K562 (cell line): Measurements from ENCODE around the gene TNFAIP3. TPM values are rescaled to one million over a fixed set of nuclear protein-coding genes. Genes with fewer than 3 reads are reported as not detected.

Source experiments
- ATAC-seq: fragments of 200-7000 bp; cut with Tn5 transposase; 3 replicates; pipeline ENCODE4 v1.9.1; 2020; ENCODE audit warnings: moderate library complexity
- BruUV-seq: library from RNA; stranded (reverse); fragments of 400-500 nt; replicated peaks from 2 replicates; lab custom pipeline; 2021; lab: Mats Ljungman, UMichigan
- CTCF ChIA-PET: fragments of 300-600 bp; formaldehyde crosslinking; extraction: SDS; loops from one replicate; lab custom pipeline; 2021; ENCODE audit warnings: low intra/inter-chr PET ratio; lab: Yijun Ruan, JAX
- POLR2A ChIA-PET: fragments of 300-600, 350-650 bp; sonication (Branson Sonifier 250); formaldehyde crosslinking; extraction: SDS; loops from one replicate; lab custom pipeline; 2021; ENCODE audit warnings: antibody characterized with exemption, inconsistent platforms; lab: Yijun Ruan, JAX
- DNase-seq, 4 experiments: peaks; one replicate each; pipeline versions ENCODE4 v3.0.0 to v3.0.0-alpha.2; 2011 to 2018; ENCODE audit warnings: low spot score in 3 of 4, mixed read lengths in 3 of 4; ENCODE audit errors: extremely low read depth in 1 of 4
- FAIRE-seq: peaks from 2 replicates; lab custom pipeline; 2011; peaks lifted over from hg19 to GRCh38; lab: Jason Lieb, UNC
- H2AFZ ChIP-seq: 2 replicates; pipeline ENCODE4 v1.6.0; 2011; ENCODE audit warnings: low read depth, low read length, control low read depth, inconsistent platforms
- H3K27ac ChIP-seq: fragments of 200-600 bp; 3 replicates; pipeline ENCODE4 v1.8.0; 2011; ENCODE audit warnings: low read depth, mild to moderate bottlenecking, control low read depth, inconsistent platforms, low read length, moderate library complexity, mixed read lengths; ENCODE audit errors: extremely low read depth
- H3K27me3 ChIP-seq, 2 experiments: fragments of 300-600 bp in 1 of 2; 2 replicates in 1 of 2; 3 replicates in 1 of 2; pipeline versions ENCODE4 v1.6.0 to v1.8.0; 2011; ENCODE audit warnings: inconsistent platforms in 2 of 2, low read length in 2 of 2, mild to moderate bottlenecking in 1 of 2, mixed read lengths in 1 of 2, moderate library complexity in 1 of 2; ENCODE audit not compliant: control insufficient read depth in 2 of 2, insufficient read depth in 2 of 2
- H3K36me3 ChIP-seq: fragments of 300-600 bp; 3 replicates; pipeline ENCODE4 v1.8.0; 2011; ENCODE audit warnings: mild to moderate bottlenecking, low read length, inconsistent platforms; ENCODE audit not compliant: control insufficient read depth, insufficient read depth
- H3K4me1 ChIP-seq, 2 experiments: fragments of 200-600 bp in 1 of 2; replicated peaks in 1 of 2; 2 replicates in 1 of 2; 3 replicates in 1 of 2; pipeline versions ENCODE4 v1.5.1 to v1.8.0; 2011; ENCODE audit warnings: inconsistent platforms in 2 of 2, low read length in 2 of 2, mild to moderate bottlenecking in 1 of 2, mixed read lengths in 1 of 2, moderate library complexity in 1 of 2; ENCODE audit not compliant: control insufficient read depth in 2 of 2, insufficient read depth in 2 of 2
- H3K4me2 ChIP-seq: 2 replicates; pipeline ENCODE4 v1.6.1; 2011; ENCODE audit warnings: low read length, control low read depth, inconsistent platforms, mixed read lengths; ENCODE audit not compliant: insufficient read depth
- H3K4me3 ChIP-seq: fragments of 200-600 bp; sonication (generic), shearing (Covaris generic); 2 replicates; pipeline ENCODE4 v1.5.1; 2016; ENCODE audit warnings: control low read depth, inconsistent platforms
- H3K79me2 ChIP-seq: fragments of 200-600 bp; 3 replicates; pipeline ENCODE4 v1.8.0; 2011; ENCODE audit warnings: low read length, inconsistent platforms; ENCODE audit not compliant: control insufficient read depth, insufficient read depth
- H3K9ac ChIP-seq, 2 experiments: 2 replicates each; pipeline versions ENCODE4 v1.6.0 to v1.6.1; 2011; ENCODE audit warnings: low read depth in 2 of 2, low read length in 2 of 2, control low read depth in 1 of 2, inconsistent platforms in 1 of 2, mild to moderate bottlenecking in 1 of 2, mixed read lengths in 1 of 2; ENCODE audit not compliant: insufficient read depth in 1 of 2
- H3K9me1 ChIP-seq: one replicate; pipeline ENCODE4 v1.6.0; 2011; ENCODE audit warnings: inconsistent platforms, mild to moderate bottlenecking, low read length, moderate library complexity; ENCODE audit not compliant: control insufficient read depth, insufficient read depth
- H3K9me3 ChIP-seq: replicated peaks from 2 replicates; pipeline ENCODE4 v1.5.1; 2011; ENCODE audit warnings: low read depth, low read length, inconsistent platforms; ENCODE audit not compliant: control insufficient read depth, insufficient read depth
- H4K20me1 ChIP-seq: replicated peaks from 2 replicates; pipeline ENCODE4 v1.6.1; 2011; ENCODE audit warnings: low read length, inconsistent platforms, mixed read lengths; ENCODE audit not compliant: control insufficient read depth, insufficient read depth
- MYNN ChIP-seq, 2 experiments: sonication (generic); formaldehyde crosslinking in 1 of 2; IDR thresholded peaks; 2 replicates each; pipeline versions ENCODE4 v1.5.0 to v1.6.1; 2016 to 2020; ENCODE audit warnings: antibody characterized with exemption in 1 of 2, missing genetic modification reagents in 1 of 2
- NEUROD1 ChIP-seq: fragments of 150-350 bp; IDR thresholded peaks from 2 replicates; pipeline ENCODE4 v1.6.1; 2014; ENCODE audit warnings: borderline replicate concordance, low read length, low read depth; ENCODE audit not compliant: partially characterized antibody
- PHF21A ChIP-seq: fragments of 450-650 bp; IDR thresholded peaks from 2 replicates; pipeline ENCODE4 v1.6.1; 2017; ENCODE audit warnings: low read depth, borderline replicate concordance
- WGBS: fragments of 100-300 bp; shearing (Covaris generic); methylation state at CpG from one replicate; pipeline ENCODE4 v1.1.6; 2016; ENCODE audit warnings: low coverage, mixed read lengths; ENCODE audit not compliant: insufficient coverage; ENCODE audit errors: missing lambda C conversion rate; 5-methylcytosine and 5-hydroxymethylcytosine counted together
- in situ Hi-C: fragments of 300-500 bp; cut with MboI; formaldehyde crosslinking; loops from 4 replicates; pipeline ENCODE4 v1.15.0; 2018; ENCODE audit warnings: inconsistent platforms, mixed read lengths
- intact Hi-C: fragments of 100-400 bp; cut with micrococcal nuclease; formaldehyde crosslinking; loops from 2 replicates; pipeline ENCODE4 v1.14.2; 2022
- polyA plus RNA-seq, 8 experiments: library from polyadenylated mRNA; depleted of rRNA in 4 of 8; stranded (reverse) in 5 of 8; unstranded in 3 of 8; fragments of >200 nt; fragmentation: Nextera tagmentation in 2 of 8; fragmentation: Illumina TruSeq in 1 of 8; extraction: Ambion mirVana in 2 of 8; extraction: Trizol in 1 of 8; gene quantifications; 2 replicates each; pipeline versions ENCODE4 v1.2.1 to v1.2.3, GENCODE V29; 2011 to 2014; ENCODE audit warnings: inconsistent platforms in 1 of 8, missing spikeins in 1 of 8
- total RNA-seq, 7 experiments: library from RNA; depleted of rRNA in 6 of 7; stranded (reverse); fragments of >200 nt in 6 of 7; fragmentation: Illumina TruSeq in 2 of 7; extraction: Trizol in 2 of 7; gene quantifications; 2 replicates each; pipeline versions ENCODE4 v1.2.1 to v1.2.3, GENCODE V29; 2011 to 2021; ENCODE audit warnings: low replicate concordance in 1 of 7
- TF ChIP-seq, protein P1 (sequence below): fragments of 250-450 bp; sonication (Bioruptor Pico); IDR thresholded peaks from 2 replicates; pipeline ENCODE4 v1.4.0; 2020; ENCODE audit warnings: borderline replicate concordance

Gene TNFAIP3
- total and polyA plus RNA-seq, 9 of the 15 experiments (the other 6 are each of a cell fraction or from before 2014, with no cell fraction given) = 0.79 to 17.0 (median 6.4) TPM

DNA sequence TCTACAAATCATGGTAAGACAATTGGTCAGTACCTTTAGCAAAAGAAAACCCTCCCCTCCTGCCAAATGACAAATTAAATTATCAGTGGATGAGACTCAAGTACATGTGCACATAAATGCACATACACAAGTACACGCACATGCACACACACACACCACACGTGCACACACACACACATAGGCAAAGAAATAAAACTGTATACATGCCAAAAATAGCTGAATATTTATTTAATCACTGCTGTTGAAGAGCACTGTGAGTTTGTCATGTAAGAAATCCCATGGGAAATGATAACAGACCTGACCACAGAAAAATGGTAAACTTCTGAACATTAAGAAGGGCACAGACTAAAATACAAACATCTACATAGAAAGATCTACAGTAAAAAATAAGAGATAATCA is 46.6 kb upstream of the TNFAIP3 start:
- H3K79me2 ChIP-seq = no peaks in the 10 kb centered on the region
- no peaks in the 10 kb centered on the region for H3K9me1 ChIP-seq
- no peak overlapping the region for H3K9ac ChIP-seq
- ATAC-seq = no peak
- ChIA-PET POLR2A (interaction anchor here (0.8 kb wide), 1 partner anchor 9 kb away, joined by 4 read pairs; no protein-coding TSS in a partner anchor), CTCF (no interaction called here)
- no peaks in the 10 kb centered on the region for H4K20me1 ChIP-seq
- no peak overlapping the region for H3K27ac ChIP-seq
- peaks cover 6 to 39% of the 10 kb centered on the region in 2 experiments for H3K4me1 ChIP-seq
- no peaks in the 10 kb centered on the region for H3K36me3 ChIP-seq
- WGBS = 75% methylated on average over 2 of the region's 2 CpGs
- FAIRE-seq = no peak
- in situ Hi-C loops (no loop called here), intact Hi-C loops (no loop called here)
- no peak for TF ChIP-seq MYNN (IDR thresholded peaks at IDR 0.05)
- TF ChIP-seq MYNN (CRISPR knock-in tag; IDR thresholded peaks at IDR 0.05) = no peak
- TF ChIP-seq PHF21A = no peak
- TF ChIP-seq, protein P1, sequence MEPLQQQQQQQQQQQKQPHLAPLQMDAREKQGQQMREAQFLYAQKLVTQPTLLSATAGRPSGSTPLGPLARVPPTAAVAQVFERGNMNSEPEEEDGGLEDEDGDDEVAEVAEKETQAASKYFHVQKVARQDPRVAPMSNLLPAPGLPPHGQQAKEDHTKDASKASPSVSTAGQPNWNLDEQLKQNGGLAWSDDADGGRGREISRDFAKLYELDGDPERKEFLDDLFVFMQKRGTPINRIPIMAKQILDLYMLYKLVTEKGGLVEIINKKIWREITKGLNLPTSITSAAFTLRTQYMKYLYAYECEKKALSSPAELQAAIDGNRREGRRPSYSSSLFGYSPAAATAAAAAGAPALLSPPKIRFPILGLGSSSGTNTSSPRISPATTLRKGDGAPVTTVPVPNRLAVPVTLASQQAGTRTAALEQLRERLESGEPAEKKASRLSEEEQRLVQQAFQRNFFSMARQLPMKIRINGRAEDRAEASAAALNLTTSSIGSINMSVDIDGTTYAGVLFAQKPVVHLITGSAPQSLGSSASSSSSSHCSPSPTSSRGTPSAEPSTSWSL = no peak
- no peaks in the 10 kb centered on the region for H3K9me3 ChIP-seq
- H2AFZ ChIP-seq = peak overlapping the region; percentile 18; the same call in 1 of the 2 replicates
- H3K4me2 ChIP-seq = no peak overlapping the region
- H3K27me3 ChIP-seq = no peaks in the 10 kb centered on the region
- BruUV-seq = no TSS peak
- DNase-seq = no peak
- no peak overlapping the region for H3K4me3 ChIP-seq

GRCh38 chr6:137820952-137821351 is 46.1 kb upstream of the TNFAIP3 start:
- intact Hi-C loops = no loop called here
- Histone ChIP-seq H3K9me3 (no peaks in the 10 kb centered on the region), H3K9me1 (no peaks in the 10 kb centered on the region), H3K9ac (no peak overlapping the region), H3K79me2 (no peaks in the 10 kb centered on the region), H3K27me3 (no peaks in the 10 kb centered on the region), H3K4me2 (no peak overlapping the region), H4K20me1 (no peaks in the 10 kb centered on the region), H3K27ac (no peak overlapping the region), H3K36me3 (no peaks in the 10 kb centered on the region), H3K4me1 (peaks cover 3 to 34% of the 10 kb centered on the region in 2 experiments; a peak in 4 of 5 replicates), H3K4me3 (no peak overlapping the region), H2AFZ (no peak overlapping the region)
- in situ Hi-C loops = no loop called here
- ChIA-PET CTCF (interaction anchor here (0.6 kb wide), 1 partner anchor 9 kb away, joined by 3 read pairs; no protein-coding TSS in a partner anchor), POLR2A (no interaction called here)
- DNase-seq (no peak), ATAC-seq (no peak), FAIRE-seq (no peak)
- 55% methylated on average over 1 of the region's 1 CpG for WGBS
- BruUV-seq = no TSS peak
- TF ChIP-seq NEUROD1 = no peak
